Neural cell (in vitro differentiated cells): ENCODE results near the gene GRK1.

Source experiments
- EP300 ChIP-seq: fragments of 450-650 bp; conservative IDR thresholded peaks from 2 replicates; pipeline ENCODE4 v1.6.1; 2014; ENCODE audit warnings: antibody characterized with exemption, mild to moderate bottlenecking, moderate library complexity; ENCODE audit not compliant: poor library complexity, severe bottlenecking
- EZH2 ChIP-seq: fragments of 200-600, 300-800 bp; shearing (Covaris generic), sonication (generic); IDR thresholded peaks from 2 replicates; pipeline ENCODE4 v1.6.1; 2014; ENCODE audit warnings: antibody characterized with exemption, low read length, borderline replicate concordance, mild to moderate bottlenecking; ENCODE audit not compliant: insufficient read depth, poor library complexity, severe bottlenecking
- POLR2AphosphoS5 ChIP-seq: IDR thresholded peaks from 2 replicates; pipeline ENCODE4 v1.6.1; 2012
- RAD21 ChIP-seq: fragments of 450-650 bp; conservative IDR thresholded peaks from 2 replicates; pipeline ENCODE4 v1.6.1; 2014; ENCODE audit warnings: antibody characterized with exemption, mild to moderate bottlenecking, moderate library complexity
- TF ChIP-seq, protein P1 (sequence below): fragments of 450-650 bp; IDR thresholded peaks from 2 replicates; pipeline ENCODE4 v1.5.1; 2014; ENCODE audit warnings: antibody characterized with exemption, mild to moderate bottlenecking, moderate library complexity; ENCODE audit not compliant: poor library complexity, severe bottlenecking
- TF ChIP-seq, protein P2 (sequence below): IDR thresholded peaks from 2 replicates; pipeline ENCODE4 v1.6.1; 2012; ENCODE audit warnings: borderline replicate concordance

DNA sequence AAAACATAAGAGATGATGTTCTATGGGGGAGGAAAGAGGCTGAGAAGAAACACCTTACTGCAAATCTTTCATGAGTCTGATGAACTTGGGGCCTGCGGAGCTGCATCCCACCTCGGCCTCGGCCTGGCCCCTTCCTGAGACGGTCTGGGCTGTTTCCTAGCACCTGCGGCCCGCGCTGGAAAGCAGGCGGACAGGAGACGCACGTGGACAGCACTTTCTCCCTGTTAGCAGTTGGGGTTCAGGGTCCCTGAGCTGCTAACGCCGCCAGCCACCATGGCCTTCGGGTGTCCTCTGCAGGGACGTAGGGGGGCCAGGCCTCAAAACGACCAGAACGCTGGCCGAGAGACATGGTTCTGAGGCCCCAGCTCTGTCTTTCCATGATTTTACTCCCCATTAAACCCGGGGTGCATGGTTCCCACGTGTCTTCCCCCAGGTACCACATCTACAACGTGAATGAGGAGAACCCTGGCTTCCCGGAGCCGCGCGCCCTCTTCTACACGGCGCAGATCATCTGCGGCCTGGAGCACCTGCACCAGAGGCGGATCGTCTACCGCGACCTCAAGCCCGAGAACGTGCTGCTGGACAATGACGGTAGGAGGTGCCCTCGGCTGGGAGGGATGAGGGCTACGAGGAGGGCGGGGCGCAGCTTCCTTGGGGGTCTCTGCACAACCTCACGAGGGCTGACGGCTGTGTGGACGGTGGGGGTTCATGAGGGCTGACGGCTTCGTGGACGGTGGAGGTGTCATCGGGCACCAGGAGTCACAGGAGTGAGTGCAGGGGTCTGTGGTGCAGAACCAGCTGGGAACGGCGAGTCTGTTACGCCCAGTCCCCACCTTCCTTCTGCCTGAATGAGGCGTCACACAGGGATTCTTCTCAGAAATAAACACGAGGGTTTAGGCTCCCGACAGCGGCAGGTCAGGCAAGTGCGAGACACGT is 4.3 kb downstream of the GRK1 start:
- TF ChIP-seq, protein P1, sequence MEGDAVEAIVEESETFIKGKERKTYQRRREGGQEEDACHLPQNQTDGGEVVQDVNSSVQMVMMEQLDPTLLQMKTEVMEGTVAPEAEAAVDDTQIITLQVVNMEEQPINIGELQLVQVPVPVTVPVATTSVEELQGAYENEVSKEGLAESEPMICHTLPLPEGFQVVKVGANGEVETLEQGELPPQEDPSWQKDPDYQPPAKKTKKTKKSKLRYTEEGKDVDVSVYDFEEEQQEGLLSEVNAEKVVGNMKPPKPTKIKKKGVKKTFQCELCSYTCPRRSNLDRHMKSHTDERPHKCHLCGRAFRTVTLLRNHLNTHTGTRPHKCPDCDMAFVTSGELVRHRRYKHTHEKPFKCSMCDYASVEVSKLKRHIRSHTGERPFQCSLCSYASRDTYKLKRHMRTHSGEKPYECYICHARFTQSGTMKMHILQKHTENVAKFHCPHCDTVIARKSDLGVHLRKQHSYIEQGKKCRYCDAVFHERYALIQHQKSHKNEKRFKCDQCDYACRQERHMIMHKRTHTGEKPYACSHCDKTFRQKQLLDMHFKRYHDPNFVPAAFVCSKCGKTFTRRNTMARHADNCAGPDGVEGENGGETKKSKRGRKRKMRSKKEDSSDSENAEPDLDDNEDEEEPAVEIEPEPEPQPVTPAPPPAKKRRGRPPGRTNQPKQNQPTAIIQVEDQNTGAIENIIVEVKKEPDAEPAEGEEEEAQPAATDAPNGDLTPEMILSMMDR: no peak
- TF ChIP-seq RAD21 (no peak), POLR2AphosphoS5 (no peak), EZH2 (no peak), EP300 (no peak)
- TF ChIP-seq, protein P2, sequence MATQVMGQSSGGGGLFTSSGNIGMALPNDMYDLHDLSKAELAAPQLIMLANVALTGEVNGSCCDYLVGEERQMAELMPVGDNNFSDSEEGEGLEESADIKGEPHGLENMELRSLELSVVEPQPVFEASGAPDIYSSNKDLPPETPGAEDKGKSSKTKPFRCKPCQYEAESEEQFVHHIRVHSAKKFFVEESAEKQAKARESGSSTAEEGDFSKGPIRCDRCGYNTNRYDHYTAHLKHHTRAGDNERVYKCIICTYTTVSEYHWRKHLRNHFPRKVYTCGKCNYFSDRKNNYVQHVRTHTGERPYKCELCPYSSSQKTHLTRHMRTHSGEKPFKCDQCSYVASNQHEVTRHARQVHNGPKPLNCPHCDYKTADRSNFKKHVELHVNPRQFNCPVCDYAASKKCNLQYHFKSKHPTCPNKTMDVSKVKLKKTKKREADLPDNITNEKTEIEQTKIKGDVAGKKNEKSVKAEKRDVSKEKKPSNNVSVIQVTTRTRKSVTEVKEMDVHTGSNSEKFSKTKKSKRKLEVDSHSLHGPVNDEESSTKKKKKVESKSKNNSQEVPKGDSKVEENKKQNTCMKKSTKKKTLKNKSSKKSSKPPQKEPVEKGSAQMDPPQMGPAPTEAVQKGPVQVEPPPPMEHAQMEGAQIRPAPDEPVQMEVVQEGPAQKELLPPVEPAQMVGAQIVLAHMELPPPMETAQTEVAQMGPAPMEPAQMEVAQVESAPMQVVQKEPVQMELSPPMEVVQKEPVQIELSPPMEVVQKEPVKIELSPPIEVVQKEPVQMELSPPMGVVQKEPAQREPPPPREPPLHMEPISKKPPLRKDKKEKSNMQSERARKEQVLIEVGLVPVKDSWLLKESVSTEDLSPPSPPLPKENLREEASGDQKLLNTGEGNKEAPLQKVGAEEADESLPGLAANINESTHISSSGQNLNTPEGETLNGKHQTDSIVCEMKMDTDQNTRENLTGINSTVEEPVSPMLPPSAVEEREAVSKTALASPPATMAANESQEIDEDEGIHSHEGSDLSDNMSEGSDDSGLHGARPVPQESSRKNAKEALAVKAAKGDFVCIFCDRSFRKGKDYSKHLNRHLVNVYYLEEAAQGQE: no peak
